Right renal cortex interstitium (tissue), 3 donors: ENCODE measurements around the gene TNFSF10. TPM values are rescaled to one million over a fixed set of nuclear protein-coding genes. Genes with fewer than 3 reads are reported as not detected.

Experiments used
- DNase-seq, 3 donors: peaks; one replicate each; pipeline ENCODE4 v3.0.0-alpha.2; 2013; ENCODE audit warnings: low read depth in 3 of 3, low spot score in 2 of 3
- polyA plus RNA-seq, 3 donors: library from polyadenylated mRNA; unstranded; fragments of 120-200 nt; gene quantifications; one replicate each; pipeline ENCODE4 v1.2.1, GENCODE V29; 2013; ENCODE audit not compliant: insufficient read length in 3 of 3

Gene TNFSF10
- polyA plus RNA-seq, 3 donors: 44.3 to 70.4 (median 55.0) TPM

GRCh38 chr3:172461530-172462138, 61.6 kb downstream of the TNFSF10 start:
- DNase-seq: no peak

- no peak for DNase-seq
Measured at GRCh38 chr3:172456404-172456803, 66.8 kb downstream of the TNFSF10 start.

Other genes starting within 250 kb of the TNFSF10 start
- gene GHSR, start 75.0 kb downstream of the TNFSF10 start, polyA plus RNA-seq: not detected
- 1 to 10 TPM; 4.0 to 4.8 (median 4.3) TPM for gene NCEH1, start 187.6 kb upstream of the TNFSF10 start, polyA plus RNA-seq
- 10 to 100 TPM; 33.7 to 42.3 (median 38.6) TPM for gene ECT2, start 227.3 kb upstream of the TNFSF10 start, polyA plus RNA-seq